ENCODE measurements around the gene RTKN. TPM values are rescaled to one million over a fixed set of nuclear protein-coding genes. Genes with fewer than 3 reads are reported as not detected.
"Not testable (repeated sequence)": the region's sequence is repeated elsewhere in the genome, so short reads cannot be mapped to it uniquely, and the experiment has no call there.

The RTKN gene, protein sequence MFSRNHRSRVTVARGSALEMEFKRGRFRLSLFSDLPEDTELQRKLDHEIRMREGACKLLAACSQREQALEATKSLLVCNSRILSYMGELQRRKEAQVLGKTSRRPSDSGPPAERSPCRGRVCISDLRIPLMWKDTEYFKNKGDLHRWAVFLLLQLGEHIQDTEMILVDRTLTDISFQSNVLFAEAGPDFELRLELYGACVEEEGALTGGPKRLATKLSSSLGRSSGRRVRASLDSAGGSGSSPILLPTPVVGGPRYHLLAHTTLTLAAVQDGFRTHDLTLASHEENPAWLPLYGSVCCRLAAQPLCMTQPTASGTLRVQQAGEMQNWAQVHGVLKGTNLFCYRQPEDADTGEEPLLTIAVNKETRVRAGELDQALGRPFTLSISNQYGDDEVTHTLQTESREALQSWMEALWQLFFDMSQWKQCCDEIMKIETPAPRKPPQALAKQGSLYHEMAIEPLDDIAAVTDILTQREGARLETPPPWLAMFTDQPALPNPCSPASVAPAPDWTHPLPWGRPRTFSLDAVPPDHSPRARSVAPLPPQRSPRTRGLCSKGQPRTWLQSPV
- total RNA-seq, result 88.4 and 103 TPM in 2 replicates

DNA sequence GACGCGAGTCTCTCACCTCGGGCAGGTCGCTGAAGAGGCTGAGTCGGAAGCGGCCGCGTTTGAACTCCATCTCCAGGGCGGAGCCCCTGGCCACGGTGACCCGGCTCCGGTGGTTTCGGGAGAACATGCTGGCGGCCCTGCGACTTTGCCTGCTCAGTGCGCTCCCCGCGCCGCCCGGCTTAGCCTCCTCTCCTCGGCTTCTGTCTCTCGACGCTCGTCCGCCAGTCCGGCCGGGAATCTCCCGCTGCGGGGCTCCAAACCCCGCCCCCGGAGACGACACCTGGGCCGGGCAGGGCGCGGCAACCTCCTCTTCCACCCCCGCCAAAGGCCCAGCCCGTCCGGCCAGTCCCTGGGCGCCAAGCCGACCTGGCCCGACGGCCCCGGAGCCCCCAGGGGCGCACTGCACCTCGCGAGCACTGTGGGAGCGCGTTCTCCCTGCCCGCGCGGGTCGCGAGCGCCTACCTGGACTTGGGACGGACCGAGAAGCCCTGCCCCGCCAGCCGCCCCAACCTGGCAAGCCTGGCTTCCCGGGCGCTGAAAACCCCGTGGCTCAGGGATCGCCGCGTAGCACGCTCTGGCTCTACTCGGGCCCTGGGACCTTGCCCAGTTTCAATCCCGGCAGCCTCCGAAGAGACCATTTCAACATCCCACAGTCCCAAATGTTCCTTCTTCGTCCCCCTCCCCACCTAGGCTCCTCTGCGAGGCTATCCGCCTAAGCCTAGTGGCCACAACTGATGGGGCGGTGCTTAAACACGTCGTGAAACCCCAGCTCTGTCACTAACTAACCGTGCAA lies at the start of gene RTKN:
TSS of gene RTKN (minus strand) at position 248 of the 793 bp plus-strand sequence. CDS start at position 127, 121 bp downstream.
- no peak for DNase-seq (ENCODE audit: low read depth)
- TF ChIP-seq, protein P1, sequence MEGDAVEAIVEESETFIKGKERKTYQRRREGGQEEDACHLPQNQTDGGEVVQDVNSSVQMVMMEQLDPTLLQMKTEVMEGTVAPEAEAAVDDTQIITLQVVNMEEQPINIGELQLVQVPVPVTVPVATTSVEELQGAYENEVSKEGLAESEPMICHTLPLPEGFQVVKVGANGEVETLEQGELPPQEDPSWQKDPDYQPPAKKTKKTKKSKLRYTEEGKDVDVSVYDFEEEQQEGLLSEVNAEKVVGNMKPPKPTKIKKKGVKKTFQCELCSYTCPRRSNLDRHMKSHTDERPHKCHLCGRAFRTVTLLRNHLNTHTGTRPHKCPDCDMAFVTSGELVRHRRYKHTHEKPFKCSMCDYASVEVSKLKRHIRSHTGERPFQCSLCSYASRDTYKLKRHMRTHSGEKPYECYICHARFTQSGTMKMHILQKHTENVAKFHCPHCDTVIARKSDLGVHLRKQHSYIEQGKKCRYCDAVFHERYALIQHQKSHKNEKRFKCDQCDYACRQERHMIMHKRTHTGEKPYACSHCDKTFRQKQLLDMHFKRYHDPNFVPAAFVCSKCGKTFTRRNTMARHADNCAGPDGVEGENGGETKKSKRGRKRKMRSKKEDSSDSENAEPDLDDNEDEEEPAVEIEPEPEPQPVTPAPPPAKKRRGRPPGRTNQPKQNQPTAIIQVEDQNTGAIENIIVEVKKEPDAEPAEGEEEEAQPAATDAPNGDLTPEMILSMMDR (IDR thresholded peaks at IDR 0.05; ENCODE audit: insufficient read depth, low read length, poor library complexity, severe bottlenecking), result no peak
- peak within 1 kb of the TSS; percentile 72 for H3K4me3 ChIP-seq (ENCODE audit: low read depth, low read length)
- no peaks in the 10 kb centered on the region for H3K27me3 ChIP-seq (ENCODE audit: control insufficient read depth, insufficient read depth, low read length)
- no peaks in the 10 kb centered on the region for H3K36me3 ChIP-seq (ENCODE audit: control insufficient read depth, insufficient read depth, low read length)

DNA sequence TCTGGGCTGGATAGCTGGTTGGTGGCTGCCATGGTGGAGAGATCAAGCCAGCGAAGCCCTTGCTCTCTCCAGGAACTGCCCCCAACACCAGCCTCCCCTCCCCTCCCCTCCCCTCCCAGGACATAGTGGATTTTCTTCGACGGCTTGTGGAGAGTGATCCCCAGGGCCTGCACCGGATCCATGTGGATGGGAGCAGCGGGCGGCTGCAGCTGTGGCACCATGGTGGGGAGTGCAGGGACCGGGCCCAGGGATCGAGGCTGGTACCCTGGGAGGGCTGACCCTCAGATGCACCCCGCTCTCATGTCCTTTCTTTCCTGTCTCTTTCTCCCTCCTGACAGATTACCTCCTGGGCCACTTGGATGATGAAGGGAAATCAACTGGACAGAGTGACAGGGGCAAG lies 48.2 kb upstream of the RTKN start:
- H3K36me3 ChIP-seq (ENCODE audit: control insufficient read depth, insufficient read depth, low read length), result peaks cover 1% of the 10 kb centered on the region
- H3K27me3 ChIP-seq (ENCODE audit: control insufficient read depth, insufficient read depth, low read length), result no peaks in the 10 kb centered on the region
- no peak for DNase-seq (ENCODE audit: low read depth)
- no peak overlapping the region for H3K4me3 ChIP-seq (ENCODE audit: low read depth, low read length)
- TF ChIP-seq, protein P1 (IDR thresholded peaks at IDR 0.05; ENCODE audit: insufficient read depth, low read length, poor library complexity, severe bottlenecking), result no peak

DNA sequence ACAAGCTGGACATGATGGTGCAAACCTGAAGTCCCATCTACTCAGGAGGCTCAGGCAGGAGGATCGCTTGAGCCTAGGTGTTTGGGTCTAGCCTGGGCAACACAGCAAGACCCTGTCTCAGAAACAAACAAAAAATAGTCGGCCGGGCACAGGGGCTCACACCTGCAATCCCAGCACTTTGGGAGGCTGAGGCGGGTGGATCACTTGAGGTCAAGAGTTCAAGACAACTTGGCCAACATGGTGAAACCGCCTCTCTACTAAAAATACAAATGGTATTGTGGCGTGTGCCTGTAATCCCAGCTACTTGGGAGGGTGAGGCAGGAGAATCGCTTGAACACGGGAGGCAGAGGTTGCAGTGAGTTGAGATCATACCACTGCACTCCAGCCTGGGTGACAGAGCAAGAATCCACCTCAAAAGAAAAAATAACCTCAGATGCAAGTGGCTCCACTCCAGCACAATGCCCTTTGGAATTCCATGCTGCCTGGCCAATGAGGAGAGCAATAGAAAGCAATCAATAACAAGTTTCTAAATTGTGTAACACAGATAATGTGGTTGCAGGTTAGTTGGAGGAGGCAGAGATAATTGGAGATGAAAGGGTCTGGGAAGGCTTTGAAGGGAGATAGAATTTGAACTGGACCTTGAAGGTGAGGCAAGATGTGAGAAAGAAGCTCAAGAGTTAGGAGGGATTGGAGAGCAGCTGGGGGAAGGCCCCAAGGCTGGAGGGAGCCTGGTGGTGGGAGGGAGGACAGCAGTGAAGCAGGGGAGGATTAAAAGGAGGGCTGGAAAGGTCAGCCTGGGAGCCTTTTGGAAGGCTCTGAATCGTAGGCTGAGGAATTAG lies 47.1 kb upstream of the RTKN start:
- TF ChIP-seq, protein P1 (IDR thresholded peaks at IDR 0.05; ENCODE audit: insufficient read depth, low read length, poor library complexity, severe bottlenecking), result no peak
- Histone ChIP-seq H3K36me3 (ENCODE audit: control insufficient read depth, insufficient read depth, low read length) (peaks cover 1% of the 10 kb centered on the region), H3K27me3 (ENCODE audit: control insufficient read depth, insufficient read depth, low read length) (no peaks in the 10 kb centered on the region), H3K4me3 (ENCODE audit: low read depth, low read length) (no peak overlapping the region)
- no peak for DNase-seq (ENCODE audit: low read depth)

DNA sequence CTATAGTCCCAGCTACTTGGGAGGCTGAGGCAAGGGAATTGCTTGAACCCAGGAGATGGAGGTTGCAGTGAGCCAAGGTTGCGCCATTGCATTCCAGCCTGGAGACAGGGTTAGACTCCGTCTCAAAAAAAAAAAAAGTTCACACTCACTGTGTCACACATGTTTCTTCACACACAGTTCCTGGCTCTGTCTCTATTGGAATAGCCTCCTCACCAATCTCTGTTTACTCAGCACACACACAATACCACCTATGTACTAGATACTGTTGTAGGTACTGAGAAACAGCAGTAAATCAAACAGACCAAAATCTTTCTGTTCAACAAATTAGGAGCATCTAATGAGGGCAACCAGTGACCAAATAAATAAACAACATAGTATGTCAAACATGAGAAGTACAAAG lies 44.4 kb upstream of the RTKN start:
- TF ChIP-seq, protein P1 (IDR thresholded peaks at IDR 0.05; ENCODE audit: insufficient read depth, low read length, poor library complexity, severe bottlenecking), result no peak
- DNase-seq (ENCODE audit: low read depth), result no peak

DNA sequence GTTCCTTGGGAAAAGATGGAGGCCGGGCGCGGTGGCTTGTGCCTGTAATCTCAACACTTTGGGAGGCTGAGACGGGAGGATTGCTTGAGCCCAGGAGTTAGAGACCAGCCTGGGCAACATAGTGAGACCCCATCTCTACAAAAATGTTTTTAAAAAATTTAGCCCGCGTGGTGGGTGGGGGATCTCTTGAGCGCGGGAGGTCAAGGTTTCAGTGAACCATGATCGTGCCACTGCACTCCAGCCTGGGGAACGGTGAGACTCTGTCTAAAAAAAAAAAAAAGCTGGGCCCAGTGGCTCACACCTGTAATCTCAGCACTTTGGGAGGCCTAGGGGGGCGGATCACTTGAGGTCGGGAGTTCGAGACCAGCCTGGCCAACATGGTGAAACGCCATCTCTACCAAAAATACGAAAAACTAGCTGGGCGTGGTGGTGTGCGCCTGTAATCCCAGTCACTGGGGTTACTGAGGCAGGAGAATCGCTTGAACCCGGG lies 42.0 kb upstream of the RTKN start:
- peak overlapping the region; percentile 60 for H3K4me3 ChIP-seq (ENCODE audit: low read depth, low read length)
- H3K27me3 ChIP-seq (ENCODE audit: control insufficient read depth, insufficient read depth, low read length); H3K36me3 ChIP-seq (ENCODE audit: control insufficient read depth, insufficient read depth, low read length); DNase-seq (ENCODE audit: low read depth): not testable (repeated sequence)

More for the DNA sequence above, 44.4 kb upstream of the RTKN start:
- Histone ChIP-seq H3K27me3 (ENCODE audit: control insufficient read depth, insufficient read depth, low read length) (no peaks in the 10 kb centered on the region), H3K36me3 (ENCODE audit: control insufficient read depth, insufficient read depth, low read length) (no peaks in the 10 kb centered on the region), H3K4me3 (ENCODE audit: low read depth, low read length) (no peak overlapping the region)
